HPDE6-E6E7 (cell line): ENCODE results near the gene KRTAP12-2.
"Not testable (repeated sequence)": the region's sequence is repeated elsewhere in the genome, so short reads cannot be mapped to it uniquely, and the experiment has no call there.

Experiments used
- DNase-seq: peaks from one replicate; pipeline ENCODE4 v3.0.0; 2011; ENCODE audit warnings: missing footprints; ENCODE audit errors: extremely low spot score

The KRTAP12-2 gene

GRCh38 chr21:44650265-44650972 lies 16.3 kb downstream of the KRTAP12-2 start:
- DNase-seq, result no peak

- no peak for DNase-seq
Observed at GRCh38 chr21:44649521-44650100, 17.1 kb downstream of the KRTAP12-2 start.

- DNase-seq, result no peak
Observed at GRCh38 chr21:44648557-44649311, 18.0 kb downstream of the KRTAP12-2 start.

GRCh38 chr21:44647222-44647552 lies 19.5 kb downstream of the KRTAP12-2 start:
- DNase-seq, result no peak

DNA sequence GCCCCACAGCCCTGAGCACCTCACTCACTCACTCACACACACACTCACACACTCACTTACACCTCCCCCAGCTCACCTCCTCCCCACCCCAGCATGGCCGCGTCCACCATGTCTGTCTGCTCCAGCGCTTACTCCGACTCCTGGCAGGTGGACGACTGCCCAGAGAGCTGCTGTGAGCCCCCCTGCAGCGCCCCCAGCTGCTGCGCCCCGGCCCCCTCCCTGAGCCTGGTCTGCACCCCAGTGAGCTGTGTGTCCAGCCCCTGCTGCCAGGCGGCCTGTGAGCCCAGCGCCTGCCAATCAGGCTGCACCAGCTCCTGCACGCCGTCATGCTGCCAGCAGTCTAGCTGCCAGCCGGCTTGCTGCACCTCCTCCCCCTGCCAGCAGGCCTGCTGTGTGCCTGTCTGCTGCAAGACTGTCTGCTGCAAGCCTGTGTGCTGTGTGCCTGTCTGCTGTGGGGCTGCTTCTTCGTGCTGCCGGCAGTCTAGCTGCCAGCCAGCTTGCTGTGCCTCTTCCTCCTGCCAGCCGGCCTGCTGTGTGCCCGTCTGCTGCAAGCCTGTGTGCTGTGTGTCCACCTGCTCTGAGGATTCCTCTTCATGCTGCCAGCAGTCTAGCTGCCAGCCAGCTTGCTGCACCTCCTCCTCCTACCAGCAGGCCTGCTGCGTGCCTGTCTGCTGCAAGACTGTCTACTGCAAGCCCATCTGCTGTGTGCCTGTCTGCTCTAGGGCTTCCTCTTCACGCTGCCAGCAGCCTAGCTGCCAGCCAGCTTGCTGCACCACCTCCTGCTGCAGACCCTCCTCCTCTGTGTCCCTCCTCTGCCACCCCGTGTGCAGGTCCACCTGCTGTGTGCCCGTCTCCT lies 20.1 kb downstream of the KRTAP12-2 start, which contains the start of gene KRTAP10-11:
Gene KRTAP10-11 (plus strand): TSS at position 49 of the 856 bp plus-strand sequence. CDS start 45 bp downstream, at position 94.
- DNase-seq, result not testable (repeated sequence)

- DNase-seq, result no peak
Observed at GRCh38 chr21:44644878-44645277, 21.8 kb downstream of the KRTAP12-2 start.

DNA sequence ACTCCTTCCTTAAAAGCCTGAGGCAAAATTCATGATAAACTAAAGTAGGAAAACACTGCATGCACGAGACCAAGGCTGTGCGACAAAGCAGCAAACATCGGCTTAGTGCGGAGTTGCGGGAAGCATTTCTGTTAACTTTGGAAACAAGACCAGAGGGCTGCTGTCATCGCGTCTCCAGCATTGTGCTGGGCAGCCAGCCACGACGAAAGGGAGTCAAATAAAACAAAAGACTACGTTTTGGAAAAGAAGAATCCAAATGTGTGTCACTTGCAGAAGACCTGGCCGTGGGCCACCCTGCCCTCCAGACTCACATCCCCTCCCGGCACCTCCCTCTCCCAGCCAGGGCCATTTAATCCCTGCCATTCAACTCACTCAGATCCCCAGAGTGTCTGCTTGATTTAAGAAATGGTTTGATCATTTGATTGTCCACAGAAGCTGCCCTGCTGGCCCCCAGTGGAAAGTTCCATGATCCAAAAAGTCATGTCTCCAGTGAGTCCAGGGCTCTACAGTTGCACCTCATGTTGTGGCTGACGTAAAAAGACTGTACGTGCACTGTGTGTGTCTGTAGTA lies 22.9 kb downstream of the KRTAP12-2 start:
- DNase-seq, result no peak

- no peak for DNase-seq
Observed at GRCh38 chr21:44640761-44641160, 26.0 kb downstream of the KRTAP12-2 start.

DNA sequence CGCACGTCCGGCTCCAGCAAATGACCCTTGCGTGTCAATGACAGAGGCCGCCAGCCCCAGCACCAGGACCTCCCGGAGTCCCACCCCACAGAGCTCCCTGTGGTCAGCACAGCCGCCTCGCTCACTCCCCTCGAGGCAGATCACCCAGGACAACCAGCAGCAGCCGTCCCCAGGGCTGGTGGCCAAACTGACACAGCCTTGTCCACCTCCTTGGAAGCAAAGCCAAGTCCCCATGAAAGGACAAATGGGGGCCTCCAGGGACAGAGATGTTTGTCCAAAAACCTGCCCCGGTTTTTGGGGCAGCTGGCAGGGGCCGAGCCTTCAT lies 27.4 kb downstream of the KRTAP12-2 start:
- DNase-seq, result no peak

DNA sequence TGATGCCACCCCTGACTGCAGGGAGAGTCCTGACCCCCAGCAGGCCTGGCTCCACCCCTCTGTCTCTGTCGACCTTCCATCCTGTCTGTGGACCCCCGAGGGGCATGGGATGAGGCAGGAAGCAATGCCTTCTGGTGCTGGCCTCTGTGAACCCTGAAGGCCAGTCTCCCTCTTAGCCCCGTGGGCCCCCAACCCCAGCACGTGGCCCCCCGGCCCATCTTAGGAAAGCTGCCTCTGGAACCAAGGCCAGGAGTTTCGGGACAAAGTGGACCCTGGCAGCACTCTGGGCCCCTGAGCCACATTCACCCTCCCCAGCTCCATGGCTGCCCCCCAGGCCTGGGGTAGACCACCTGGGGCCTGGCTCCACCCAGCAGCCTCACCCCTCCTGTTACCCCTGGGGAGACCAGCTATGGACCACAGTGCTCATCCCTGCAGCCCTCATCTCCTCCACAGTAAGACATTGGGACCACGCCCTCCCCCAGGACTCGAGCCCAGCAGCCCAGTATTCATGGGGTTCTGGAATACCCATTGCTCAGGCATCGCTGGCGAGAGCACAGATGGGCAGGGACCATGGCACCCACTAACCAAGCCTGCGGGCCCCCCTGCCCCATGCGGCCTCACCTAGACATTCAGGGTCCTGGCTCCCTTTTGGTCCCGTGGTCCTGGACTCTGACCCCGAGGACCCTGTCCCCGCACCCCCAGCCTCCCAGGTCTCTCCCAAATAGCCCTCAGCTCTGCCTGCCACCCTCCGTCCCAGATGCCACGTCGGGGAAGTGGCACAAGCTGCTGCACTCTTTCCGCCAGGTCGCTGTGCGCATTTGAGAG lies 28.0 kb downstream of the KRTAP12-2 start:
- not testable (repeated sequence) for DNase-seq

DNA sequence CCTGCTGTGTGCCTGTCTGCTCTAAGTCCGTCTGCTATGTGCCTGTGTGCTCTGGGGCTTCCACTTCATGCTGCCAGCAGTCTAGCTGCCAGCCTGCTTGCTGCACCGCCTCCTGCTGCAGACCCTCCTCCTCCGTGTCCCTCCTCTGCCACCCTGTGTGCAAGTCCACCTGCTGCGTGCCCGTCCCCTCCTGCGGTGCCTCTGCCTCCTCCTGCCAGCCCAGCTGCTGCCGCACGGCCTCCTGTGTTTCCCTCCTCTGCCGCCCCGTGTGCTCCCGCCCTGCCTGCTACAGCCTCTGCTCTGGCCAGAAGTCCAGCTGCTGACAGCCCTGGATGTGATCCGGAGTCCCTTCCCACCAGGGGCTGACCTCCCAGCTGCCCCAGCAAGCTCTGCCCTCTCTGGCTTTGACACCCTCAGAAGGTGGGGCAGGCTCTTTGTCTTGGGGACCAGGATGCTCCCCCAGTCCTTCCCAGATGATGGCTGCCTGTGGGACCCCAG lies 28.8 kb downstream of the KRTAP12-2 start:
- not testable (repeated sequence) for DNase-seq

DNA sequence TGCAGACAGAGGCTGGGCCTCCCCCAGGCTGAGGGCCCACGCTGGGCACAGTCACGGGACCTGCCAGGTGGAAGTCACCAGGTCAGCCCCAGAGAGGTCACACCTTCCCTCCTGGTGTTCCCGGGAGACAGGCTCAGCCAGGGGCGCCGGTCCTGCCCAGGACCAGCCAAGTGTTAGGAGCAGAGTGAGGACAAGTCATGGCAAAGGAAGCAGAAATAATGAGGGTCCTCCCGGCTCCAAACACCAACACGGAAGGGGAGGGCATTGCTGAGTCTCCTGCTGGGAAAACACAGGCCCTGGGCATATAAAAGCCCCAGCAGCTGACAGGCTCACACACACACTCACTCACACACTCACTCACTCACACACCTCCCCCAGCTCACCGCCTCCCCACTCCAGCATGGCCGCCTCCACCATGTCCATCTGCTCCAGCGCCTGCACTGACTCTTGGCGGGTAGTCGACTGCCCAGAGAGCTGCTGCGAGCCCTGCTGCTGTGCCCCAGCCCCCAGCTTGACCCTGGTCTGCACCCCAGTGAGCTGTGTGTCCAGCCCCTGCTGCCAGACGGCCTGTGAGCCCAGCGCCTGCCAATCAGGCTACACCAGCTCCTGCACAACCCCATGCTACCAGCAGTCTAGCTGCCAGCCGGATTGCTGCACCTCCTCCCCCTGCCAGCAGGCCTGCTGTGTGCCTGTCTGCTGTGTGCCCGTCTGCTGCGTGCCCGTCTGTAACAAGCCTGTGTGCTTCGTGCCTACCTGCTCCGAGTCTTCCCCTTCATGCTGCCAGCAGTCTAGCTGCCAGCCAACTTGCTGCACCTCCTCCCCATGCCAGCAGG lies 29.5 kb downstream of the KRTAP12-2 start, which contains the start of gene KRTAP10-10:
Gene KRTAP10-10 (plus strand): TSS at position 339 of the 833 bp plus-strand sequence. CDS start 62 bp downstream, at position 401.
- no peak for DNase-seq

DNA sequence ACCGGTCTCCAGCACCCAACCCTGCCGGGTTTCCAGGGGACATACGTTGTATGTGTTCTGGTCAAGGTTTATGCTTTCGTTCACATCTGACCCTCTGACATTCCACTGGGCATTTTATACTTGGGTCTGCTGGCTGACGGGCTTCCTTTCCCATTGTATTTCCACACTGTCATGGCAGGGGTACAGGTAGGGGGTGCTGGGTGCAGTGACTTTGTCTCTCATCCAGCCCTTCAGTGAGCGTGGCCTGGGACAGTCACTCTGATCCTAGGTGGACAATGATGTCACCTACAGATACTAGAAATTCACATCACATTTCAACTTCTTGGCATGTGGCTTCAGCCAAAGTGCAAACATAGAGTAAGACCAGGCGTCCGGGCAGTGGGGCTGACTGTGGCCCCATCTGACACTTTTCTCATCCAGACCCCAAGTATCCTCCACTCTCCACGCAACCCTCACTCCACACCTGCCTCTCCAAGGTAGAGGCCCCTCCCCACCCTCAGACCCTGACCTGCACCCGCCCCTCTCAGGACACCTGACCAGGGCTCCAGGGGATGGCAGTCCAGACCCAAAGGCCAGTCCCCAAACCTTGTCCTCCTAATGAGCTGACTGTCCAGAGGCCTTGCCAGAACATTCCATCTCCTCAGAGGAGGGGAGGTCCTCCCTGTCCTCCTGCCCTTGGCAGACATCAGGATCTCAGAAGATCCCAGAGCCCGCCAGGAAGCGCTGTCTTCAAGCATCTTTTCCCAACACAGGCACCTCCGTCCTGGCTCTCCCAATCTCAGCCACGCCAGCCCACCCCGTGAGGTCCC lies 30.3 kb downstream of the KRTAP12-2 start:
- no peak for DNase-seq

DNA sequence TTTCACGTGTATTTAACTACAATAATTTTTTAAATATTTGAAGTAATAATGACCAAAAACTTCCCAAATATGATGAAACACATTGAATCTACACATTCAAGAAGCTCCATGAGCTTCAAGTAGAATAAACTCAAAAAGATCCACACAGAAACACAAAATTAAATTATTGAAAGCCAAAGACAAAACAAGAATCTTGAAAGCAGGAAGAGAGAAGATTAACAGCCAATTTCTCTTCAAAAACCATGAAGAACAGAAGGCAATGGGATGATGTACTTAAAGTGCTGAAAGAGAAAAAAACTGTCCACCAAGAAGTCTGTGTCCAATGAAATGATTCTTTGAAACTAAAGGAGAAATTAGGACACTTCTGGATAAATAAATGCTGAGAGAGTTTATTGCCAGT lies 34.7 kb downstream of the KRTAP12-2 start:
- DNase-seq, result no peak

DNA sequence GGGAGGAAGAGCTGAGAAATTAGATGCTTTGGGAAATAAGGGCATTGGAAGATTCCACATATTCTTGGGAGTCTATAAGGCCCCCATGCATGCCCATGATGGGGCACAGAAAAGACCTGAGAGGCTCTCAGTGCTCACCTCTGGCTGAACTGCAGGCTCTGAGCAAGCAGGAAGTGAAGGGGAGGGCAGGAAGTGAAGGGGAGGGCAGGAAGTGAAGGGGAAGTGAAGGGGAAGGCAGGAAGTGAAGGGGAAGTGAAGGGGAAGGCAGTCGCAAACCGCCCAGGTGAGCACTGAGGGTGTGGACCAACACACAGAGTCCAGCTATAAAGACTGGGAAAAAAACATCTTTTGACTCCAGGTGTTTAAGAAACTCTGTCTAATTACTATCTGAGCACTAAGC lies 36.3 kb downstream of the KRTAP12-2 start:
- DNase-seq, result no peak

DNA sequence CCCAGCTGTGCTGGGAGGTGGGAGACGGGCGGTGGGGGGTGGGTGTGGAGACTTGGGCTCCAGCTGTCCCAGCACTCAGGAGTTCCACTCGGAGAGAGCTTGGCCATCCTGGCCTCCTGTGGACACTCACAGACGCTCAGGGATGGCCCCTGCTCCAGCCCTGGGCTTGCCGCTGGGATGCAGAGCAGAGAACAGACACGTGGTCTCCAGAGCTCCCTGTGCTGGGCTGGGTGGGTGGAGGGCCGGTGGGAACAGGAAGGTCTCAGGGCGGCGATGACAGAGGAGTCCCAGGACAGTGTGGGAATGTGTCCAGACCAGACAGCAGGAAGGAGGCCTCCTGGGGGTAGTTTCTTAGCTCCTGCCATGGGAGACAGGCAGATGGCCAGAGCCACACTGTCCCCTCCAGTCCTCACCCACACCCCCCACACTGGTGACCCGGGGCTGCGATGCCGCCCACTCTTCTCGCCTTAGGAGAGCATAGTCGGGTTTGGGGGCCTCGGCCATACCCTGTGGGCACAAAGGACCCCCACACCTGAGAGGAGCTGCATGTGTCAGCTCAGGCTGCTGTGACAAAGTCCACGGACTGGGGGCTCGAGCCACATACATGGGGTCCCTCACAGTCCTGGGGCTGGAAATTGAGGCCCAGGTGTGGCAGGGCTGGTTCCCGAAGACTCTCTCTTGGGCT lies 37.9 kb downstream of the KRTAP12-2 start:
- DNase-seq, result no peak

GRCh38 chr21:44627831-44628233 lies 38.9 kb downstream of the KRTAP12-2 start:
- not testable (repeated sequence) for DNase-seq

- not testable (repeated sequence) for DNase-seq
Observed at GRCh38 chr21:44627181-44627822, 39.4 kb downstream of the KRTAP12-2 start.
